ENCODE measurements around the gene ZNRF3. TPM values are rescaled to one million over a fixed set of nuclear protein-coding genes. Genes with fewer than 3 reads are reported as not detected.
"Not testable (repeated sequence)": the region's sequence is repeated elsewhere in the genome, so short reads cannot be mapped to it uniquely, and the experiment has no call there.

ZNRF3 gene
- total RNA-seq, 1 experiment from 2014 or later: 5.5 TPM

DNA sequence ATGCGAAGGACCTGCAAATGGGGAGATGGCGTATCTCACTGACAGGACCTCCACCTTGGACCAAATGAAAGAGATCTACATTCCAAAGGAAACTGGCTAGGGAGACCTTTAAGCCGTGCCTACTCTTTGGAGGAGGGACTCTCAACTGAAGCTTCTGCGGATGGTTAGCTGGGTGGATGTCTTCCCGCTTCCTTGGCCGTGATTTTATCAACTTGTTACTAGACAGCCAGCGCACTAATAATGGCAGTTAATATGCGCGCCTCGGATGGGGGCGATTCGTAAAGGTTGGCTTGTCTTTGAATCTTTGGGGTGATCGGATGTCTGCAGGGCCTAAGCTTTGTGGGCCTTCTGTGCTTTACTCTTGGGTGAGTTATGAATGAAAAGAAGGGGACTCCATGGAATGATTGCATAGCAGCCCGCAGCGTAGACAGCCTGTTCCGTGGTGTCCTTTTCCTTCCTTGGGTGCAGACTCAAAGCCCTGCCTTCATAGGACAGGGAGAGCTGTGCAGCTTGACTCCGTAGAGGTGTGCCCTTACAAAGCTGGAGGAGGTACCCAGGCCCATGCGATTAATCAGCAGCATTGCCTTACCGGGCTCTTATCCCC is 1.5 kb downstream of the ZNRF3 start:
- DNase-seq (ENCODE audit: low read depth): no peak

DNA sequence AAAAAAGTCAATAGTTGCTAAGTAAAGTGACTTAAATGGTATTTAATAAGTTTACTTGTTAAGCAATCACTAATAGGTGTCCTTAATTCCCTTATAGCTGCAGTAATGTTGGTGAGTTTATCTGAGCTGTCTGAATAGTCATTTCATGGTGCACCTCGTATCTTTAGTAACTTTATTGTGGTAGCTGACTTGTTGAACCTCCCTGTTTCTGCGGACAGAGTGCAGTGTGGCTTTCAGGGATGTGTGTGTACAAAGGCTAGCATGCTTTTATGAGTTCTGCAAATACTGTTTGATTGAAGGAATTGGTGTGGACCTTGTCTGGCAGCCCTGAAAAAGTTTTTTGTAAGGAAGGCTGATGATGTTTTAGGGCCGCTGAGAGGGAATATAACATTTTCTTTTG is 2.6 kb downstream of the ZNRF3 start:
- no peak for DNase-seq (ENCODE audit: low read depth)

DNA sequence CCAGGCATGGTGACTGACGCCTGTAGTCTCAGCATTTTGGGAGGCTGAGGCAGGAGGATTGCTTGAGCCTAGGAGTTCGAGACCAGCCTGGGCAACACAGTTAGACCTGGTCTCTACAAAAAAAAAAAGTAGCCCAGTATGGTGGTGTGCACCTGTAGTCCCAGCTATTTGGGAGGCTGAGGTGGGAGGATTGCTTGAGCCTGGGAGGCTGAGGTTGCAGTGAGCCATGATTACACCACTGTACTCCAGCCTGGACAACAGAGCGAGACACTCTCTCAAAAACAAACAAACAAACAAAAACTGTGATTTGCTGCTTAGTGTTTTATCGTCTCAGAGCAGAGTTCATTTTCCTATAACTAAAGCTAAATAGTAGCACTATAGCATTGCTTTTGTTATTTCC is 3.3 kb downstream of the ZNRF3 start:
- not testable (repeated sequence) for DNase-seq (ENCODE audit: low read depth)

DNA sequence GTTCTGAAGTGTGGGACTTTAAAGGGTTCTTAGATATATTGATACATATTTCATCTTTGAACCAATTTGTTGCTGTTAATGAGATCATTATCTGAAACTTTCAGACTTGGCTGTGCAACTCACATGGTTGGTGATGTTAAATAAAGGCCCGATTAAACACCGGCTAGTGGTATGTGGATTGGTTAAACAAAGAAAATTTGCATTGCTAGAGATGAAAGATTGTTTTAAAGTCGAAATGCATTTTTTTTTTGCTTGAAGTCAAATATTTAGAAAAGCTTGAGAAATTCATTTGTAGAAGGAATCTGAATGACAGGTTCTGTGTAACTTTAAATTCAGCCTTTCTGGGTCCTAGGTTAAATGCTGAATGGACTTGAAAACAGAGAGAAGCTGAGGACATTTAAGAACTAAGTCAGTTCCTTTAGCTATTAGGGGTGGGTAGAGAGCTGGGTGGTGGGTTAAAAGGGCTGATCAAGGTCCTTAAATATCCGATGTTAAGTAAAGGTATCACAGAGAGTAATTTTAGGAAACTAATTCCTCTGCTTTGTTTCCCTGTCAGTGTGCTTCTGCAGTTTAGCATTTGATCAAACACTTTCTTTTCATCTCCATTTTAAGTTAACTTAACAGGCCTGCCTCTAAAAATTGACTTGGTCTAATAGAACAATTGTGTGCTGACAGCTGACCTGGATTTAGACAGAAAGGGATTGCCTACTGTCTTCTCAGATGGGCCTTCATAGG is 4.5 kb downstream of the ZNRF3 start:
- no peak for DNase-seq (ENCODE audit: low read depth)

DNA sequence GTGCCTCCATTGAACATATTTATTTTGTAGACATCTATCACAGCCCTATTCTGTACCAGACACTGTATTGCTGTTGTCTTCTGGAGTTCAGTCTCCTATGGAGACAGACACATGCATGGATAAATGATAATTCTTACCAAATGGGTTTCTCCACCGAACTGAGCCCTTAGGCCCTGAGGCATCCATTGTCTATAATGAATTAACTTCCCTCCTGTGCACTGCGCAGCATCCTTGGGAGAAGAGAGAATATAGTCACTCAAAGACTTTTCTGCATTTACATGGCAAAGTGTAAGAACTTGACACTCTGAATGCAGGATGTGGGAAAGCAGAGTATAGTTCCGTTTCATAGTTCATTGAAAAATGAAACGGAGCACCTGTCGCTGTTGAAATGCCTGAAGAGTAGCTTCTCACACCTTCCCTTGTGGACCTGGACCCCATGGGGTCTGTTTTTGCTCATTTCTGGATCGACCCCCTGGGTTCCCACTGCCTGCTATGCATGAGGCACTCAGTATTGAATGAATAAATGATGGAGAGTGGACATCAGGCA is 6.2 kb downstream of the ZNRF3 start:
- DNase-seq (ENCODE audit: low read depth): no peak

DNA sequence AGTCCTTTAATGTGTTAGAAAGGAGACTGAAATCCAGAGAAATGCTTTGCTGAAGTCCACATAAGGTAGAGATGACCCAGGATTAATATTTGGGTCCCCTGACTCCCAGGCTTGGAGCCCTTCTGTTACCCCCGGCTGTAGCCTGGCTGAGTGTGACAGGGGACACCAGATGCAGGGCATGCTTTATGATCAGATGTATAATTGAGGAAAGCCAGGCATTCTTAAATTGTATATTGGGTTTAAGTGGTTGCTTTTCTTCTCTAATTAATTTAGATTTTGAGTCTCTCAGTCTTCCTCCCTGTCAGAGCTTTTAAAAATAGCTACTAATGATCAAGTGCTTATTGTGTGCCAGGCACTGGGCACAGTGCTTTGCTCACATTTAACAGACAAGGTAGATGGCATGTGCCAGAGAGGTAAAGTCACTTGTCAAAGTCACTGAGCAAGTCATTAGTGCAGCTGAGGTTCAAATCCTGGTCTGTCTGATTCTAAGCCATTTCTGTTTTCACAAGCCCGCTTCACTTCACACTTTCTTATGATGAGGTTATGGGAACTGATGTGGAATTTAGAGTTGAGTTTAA is 7.9 kb downstream of the ZNRF3 start:
- no peak for DNase-seq (ENCODE audit: low read depth)

DNA sequence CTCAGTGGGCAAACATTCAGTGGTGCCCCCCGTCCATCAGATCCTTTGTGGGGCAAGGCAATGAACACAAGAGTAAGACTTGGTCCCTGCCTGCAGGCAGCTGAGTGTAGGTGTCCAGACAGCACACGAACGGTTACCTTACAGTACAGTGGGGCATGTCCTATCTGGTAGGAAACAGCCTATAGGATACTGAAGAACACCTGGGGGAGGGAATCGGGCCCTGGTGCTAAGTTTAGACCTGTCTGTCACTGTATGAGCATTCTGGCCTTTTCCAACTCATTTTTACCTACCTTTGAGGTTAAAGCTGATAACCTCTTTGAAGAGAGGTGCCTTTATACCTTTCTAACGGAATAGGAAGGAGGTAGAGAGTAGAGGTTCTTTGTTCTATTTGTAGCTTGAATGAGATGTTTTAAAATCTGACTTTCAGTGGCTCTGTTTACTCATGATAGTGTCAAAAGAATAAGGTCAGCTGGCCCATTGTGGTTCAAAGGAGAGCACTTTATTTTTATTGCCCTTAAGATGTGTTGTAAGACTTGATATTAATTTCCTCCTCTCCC is 8.9 kb downstream of the ZNRF3 start:
- DNase-seq (ENCODE audit: low read depth): no peak

DNA sequence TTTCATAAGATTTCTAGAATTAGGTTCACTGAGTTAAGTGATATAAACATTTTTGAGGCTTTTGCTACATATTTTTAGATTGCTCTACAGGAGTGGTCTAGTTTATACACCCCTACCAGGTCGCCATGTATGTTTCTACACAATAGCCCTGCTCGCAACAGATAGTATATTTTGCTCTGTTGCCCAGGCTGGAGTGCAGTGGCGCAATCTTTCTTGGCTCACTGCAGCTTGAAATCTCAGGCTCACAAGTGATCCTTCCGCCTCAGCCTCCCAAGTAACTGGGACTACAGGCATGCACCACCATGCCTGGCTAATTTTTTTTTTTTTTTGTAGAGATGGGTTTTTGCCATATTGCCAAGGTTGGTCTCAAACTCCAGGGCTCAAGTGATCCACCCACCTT is 10.4 kb downstream of the ZNRF3 start:
- no peak for DNase-seq (ENCODE audit: low read depth)

DNA sequence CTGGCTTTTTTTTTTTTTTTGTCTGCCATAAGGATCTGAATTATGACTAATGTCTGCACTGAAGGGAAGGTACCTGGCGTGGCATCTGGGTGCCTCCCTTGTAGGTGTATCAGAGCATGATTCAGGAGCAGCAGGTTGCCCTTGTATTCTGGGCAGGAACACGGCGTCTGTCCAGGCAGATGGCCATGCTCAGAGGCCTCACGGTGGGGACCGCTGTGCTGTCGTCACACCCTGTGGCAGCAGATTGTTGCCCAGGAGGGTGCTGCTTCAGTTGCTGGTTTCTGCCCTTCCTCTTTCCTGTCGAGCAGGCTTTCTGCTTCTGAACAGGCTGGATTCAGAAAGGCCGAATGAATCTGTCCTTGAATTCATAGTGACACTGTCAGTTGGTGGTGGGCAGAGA is 11.0 kb downstream of the ZNRF3 start:
- no peak for DNase-seq (ENCODE audit: low read depth)

DNA sequence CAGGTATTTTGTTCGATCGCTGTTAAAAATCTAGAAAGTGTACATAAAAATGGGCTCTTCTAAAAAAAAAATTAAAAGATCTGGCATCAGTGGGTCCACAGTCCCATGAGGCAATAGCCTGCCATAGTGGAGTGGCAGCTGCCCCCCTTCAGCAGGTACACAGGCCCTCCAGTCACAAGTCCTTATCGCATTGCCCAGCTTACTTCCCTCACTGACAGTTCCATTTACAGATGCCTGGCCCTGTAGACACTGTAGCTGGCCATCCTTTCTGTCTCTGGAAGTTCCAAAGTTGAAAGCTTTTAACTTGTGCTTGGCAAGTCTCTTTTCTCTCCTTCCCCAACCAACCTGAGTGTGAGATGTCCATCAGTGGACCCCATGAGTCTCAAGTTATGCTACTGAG is 11.4 kb downstream of the ZNRF3 start:
- no peak for DNase-seq (ENCODE audit: low read depth)

DNA sequence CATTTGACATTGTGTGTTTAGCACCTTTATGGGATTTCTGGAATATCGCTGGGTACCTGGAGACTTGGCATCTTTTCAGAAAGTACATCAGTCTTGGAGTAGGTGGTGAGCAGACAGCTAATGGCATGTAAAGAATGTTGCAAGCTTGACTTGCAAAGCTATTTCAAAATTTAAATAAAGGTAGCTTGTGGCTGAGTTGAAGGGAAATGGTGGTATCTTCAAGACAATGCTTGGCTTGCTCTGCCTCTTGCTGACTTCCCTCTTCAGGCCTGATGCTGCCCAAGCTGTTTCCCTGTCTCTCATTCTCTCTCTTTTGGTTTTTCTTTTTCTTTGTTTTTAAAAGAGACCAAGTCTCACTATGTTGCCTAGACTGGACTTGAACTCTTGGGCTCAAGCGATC is 13.2 kb downstream of the ZNRF3 start:
- DNase-seq (ENCODE audit: low read depth): no peak

DNA sequence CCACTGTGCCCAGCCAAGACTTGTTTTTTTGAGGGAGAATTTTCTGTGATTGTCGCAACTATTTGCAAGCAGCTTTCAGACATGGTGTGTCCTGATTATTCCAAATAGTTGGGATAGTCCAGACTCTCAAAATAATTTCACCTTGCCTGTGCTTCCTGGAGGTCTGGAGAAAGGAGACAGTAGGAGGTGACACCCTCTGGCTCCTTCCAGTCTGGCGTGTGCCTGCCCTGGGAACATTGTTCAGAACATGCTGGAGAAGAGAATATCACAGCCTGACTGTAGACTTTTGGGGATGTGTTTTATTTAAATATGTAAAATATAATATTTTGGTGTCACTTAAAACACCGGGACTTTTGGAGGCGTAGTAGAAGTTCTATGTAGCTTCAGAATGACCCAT is 14.9 kb downstream of the ZNRF3 start:
- no peak for DNase-seq (ENCODE audit: low read depth)

DNA sequence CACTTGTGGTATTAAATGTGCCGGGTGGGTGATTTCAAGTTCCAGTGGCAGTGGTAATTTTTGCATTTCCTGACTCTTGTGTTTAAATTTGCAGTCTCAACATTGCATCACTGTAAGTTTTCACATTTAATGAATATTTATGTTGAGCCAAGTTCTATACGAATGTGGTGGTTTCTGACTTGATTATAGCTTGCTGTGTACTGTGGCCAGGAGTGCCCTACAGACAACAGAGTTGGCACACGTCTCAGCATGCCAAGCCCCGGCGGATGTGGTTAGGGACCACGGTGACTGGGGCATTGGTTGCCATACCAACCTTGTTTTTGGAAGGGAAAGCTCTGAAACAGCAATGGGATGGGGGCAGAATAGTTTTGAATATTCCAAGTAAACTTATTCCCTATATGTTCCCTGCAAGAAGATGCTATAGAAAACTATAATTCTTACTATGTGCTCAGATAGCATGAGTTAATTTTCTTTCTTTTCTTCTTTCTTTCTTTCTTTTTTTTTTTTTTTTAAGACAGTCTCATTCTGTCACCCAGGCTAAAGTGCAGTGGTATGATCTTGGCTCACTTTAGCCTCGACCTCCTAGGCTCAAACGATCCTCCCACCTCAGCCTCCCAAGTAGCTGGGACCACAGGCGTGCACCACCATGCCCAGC is 16.0 kb downstream of the ZNRF3 start:
- DNase-seq (ENCODE audit: low read depth): peak; percentile 71

DNA sequence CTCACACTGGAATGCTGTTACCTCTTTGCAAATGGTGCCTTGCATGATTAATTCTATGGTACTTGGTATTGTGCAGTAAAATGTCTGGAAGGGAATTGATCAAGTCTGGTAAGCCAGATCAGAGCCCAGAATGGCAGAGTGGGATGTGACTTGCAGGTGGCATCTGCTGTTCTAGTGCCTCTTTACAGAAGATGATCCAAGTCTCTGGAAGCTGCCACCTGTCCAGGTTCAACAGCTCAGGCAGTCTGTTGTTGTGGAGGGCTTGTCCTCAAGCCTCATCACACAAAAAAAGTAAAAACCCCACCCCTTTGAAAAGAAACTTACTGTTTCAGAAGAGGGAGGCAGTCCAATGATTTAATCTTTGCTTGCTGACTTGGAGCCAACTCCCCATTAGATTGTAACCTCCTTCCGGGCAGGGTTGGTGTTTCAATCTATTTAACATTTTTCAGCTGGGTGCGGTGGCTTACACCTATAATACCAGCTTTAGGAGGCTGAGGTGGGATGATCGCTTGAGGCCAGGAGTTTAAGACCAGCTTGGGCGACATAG is 17.1 kb downstream of the ZNRF3 start:
- no peak for DNase-seq (ENCODE audit: low read depth)

DNA sequence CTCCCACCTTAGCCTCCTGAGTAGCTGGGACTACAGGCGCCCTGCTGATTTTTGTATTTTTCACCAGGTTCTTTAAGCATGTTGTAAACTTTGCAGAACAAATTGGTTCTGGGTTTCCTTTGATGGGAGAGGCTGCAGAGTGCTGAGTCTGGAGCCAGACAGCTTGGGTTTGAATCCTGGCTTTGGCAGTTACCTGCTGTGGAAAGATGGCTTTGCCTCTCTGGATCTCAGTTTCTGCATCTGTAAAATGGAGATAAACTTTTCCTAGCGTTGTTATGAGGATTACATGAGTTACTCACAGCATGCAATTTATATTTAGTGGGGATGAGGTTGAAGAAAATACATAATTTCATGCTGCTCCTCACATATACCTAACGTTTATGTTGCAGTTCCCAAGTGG is 19.1 kb downstream of the ZNRF3 start:
- no peak for DNase-seq (ENCODE audit: low read depth)

DNA sequence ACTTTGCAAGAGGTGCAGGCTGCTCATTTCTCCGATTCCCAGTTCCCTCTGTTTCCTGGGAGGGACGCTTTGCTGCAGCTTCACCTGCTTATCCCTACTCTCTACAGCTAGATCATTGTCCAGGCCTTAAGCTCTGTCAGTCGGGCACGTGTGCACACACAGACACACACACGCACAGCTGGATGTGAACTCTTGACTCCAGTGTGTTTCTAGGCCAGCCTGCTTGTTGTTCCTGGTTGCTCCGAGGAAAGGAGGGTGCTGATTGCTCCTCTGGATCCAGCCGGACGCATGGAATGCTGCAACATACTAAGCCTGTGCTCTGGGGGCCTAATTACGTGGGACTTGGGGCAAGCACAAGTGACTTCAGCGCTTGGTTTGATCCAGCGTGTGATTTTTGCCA is 19.7 kb downstream of the ZNRF3 start:
- no peak for DNase-seq (ENCODE audit: low read depth)

DNA sequence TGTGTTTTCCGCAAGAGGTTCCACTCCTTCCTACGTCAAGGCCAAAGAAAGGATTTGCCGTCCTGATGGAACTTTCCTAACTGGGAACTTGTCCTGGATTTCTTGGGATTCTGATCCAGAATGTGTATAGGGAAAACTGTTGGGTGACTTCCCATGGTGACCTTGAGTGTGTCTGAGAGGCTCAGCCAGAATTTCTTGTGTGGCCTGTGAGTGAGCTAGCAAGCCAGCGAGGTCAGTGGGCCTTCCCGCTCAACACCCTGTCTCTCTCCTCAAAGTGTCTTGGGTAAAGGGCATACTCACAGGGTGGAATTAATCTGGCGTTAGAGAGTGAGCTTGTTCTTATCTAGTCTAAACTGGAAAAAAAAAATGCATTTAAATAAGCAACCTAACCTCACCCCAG is 20.4 kb downstream of the ZNRF3 start:
- DNase-seq (ENCODE audit: low read depth): no peak

DNA sequence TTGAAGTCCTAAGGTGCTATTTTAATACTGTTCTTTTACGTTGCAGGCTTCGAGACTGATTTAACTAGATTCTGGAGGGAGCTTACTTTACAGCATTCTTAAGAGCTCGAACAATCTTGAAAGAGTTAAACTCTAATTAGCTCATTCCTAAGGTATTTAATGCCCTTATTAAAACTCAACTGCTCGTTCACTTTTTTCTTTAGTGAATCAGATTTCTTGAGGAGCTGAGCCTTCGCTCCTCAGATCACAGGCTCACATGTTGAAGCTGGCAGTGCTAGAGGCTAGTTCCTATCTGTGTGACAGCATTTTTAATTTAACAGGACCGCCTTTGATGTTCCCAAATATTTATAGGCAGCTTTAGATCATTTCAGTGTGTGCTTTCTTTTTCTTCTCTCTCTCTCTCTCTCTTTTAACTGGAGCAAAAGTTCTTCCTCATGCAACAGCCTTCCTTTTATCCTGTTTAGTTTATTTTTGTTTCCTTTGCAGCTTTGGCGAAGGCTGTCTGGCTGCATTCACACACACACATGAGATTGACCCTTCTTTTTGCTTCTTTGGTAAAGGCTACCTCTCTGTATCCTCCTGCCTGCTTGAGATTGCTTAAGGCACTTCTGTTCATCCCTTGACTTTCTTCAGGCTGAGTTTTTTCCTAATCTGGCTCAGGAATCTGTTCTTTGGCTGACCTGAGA is 21.0 kb downstream of the ZNRF3 start:
- no peak for DNase-seq (ENCODE audit: low read depth)

DNA sequence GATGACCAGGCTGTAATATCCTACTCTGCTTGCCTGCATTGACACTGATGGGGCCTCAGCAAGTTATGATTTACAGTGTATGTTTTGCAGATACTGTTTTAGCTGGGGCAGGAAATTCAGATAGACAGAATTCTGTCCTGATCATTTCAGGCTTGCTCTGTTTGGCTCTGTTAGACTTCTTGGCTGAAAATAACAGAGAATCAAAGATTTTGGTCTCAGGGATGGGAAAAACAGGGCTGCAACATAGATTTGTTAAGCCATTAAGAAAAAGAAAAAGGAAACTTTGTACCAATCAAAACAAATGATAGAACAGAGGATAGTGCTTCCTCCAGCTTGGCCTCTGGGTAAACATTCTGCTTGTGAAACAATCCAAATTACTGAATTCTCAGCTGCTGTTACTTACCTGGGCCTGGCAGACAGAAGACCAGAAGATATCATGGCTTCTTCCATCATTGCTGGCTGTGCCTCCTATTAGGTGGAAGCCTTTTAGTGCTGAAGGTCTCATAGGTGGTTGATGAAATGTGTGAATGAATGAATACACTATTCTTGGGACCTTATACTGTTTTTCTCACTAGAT is 22.0 kb downstream of the ZNRF3 start:
- DNase-seq (ENCODE audit: low read depth): no peak

DNA sequence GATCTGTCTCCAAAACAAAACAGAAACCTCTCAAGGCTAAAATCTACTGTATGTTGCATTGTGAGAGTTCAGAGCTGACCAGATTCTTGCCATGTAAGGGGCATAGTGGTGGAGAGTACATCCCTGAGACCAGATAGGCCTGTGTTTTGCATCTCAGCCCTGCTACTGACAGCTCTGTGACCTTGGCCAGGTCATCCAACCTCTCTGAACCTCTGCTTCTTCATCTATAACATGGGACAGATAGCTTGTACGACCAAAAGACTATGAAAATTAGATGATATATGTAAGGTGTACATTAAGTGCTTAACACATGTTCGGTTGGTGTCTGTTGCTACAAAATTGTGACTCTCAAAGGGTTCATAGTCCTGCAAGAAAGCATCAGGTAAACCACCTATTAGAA is 22.9 kb downstream of the ZNRF3 start:
- DNase-seq (ENCODE audit: low read depth): no peak
